Loucy (cell line): ENCODE results near the gene ZFP36L2.

ENCODE experiments used
- CTCF ChIP-seq: fragments of 200-600 bp; sonication (generic); conservative IDR thresholded peaks from 2 replicates; pipeline ENCODE4 v1.5.1; 2014; ENCODE audit warnings: mild to moderate bottlenecking, antibody characterized with exemption, low read length
- EZH2phosphoT487 ChIP-seq: fragments of 200-600 bp; IDR thresholded peaks from 2 replicates; pipeline ENCODE4 v1.6.1; 2018; ENCODE audit warnings: antibody characterized with exemption, mild to moderate bottlenecking, moderate library complexity, borderline replicate concordance

DNA sequence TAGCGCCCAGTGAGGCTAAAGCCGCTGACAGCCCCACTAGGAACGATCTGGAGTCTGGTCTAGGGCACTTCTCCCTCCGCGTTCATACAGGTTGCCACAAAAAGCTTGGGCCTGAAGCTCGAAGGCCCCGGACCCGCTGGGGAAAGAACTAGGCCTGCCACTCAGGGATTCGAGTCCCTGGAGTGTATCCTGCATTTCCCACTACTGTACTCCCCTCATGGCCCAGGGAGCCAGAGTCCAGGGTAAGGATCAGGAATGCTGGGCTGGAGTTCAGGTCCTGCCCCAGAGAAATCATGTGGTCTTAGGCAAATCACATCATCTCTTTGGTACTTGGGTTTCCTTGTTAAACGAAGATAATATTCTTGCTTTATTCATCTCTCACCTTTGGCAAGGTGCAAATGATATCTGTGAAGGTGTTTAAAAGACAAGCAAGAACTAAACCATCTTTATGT, 1.4 kb upstream of the ZFP36L2 start:
- TF ChIP-seq CTCF (no peak), EZH2phosphoT487 (no peak)
